Measurements from ENCODE around the gene PHF2.
A peak's percentile ranks its signal among the peaks of the same experiment; 100 is the strongest.

PHF2 gene

DNA sequence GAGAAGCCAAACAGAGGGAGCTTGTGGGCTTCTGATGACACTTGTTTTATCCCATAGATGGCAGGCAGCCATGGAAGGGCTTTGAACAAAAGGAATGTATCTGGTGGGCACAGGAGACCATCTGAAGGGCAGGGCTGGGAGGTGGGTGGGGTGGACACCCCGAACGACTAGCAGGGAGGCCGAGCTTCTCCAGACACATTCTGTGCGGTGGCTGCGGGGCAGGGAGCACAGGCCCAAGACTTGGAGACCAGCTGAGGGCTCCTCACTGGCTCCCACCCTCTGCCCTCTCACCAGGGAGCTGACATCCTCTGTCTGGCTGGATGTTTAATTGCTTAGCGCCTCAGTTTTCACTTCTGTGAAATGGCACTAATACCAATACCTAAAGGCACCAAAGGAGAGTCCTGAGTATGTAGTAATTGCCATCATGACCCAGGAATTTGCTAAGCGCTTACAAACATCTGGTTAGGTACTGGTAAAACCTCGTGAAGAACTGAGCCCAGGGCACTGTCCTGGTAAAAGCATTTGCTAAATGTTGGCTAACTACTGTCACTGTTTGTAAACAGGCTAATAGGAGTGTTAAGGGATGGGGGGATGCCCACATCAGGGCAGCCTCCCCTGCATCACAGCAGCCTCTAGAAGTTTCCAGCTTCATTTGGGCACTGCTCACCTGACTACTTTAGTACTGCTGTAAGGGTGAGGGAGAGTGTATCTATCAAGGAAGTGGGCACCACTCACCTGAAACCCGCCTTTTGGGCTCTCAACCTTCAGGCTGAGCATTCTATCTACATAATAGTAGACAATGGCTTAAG, 2.1 kb upstream of the PHF2 start:
- TF ChIP-seq, protein P1, sequence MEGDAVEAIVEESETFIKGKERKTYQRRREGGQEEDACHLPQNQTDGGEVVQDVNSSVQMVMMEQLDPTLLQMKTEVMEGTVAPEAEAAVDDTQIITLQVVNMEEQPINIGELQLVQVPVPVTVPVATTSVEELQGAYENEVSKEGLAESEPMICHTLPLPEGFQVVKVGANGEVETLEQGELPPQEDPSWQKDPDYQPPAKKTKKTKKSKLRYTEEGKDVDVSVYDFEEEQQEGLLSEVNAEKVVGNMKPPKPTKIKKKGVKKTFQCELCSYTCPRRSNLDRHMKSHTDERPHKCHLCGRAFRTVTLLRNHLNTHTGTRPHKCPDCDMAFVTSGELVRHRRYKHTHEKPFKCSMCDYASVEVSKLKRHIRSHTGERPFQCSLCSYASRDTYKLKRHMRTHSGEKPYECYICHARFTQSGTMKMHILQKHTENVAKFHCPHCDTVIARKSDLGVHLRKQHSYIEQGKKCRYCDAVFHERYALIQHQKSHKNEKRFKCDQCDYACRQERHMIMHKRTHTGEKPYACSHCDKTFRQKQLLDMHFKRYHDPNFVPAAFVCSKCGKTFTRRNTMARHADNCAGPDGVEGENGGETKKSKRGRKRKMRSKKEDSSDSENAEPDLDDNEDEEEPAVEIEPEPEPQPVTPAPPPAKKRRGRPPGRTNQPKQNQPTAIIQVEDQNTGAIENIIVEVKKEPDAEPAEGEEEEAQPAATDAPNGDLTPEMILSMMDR (conservative IDR thresholded peaks at IDR 0.05; ENCODE audit: low read length), result no peak
- H3K4me3 ChIP-seq (ENCODE audit: low read length), result no peak overlapping the region
- DNase-seq (ENCODE audit: low read depth), result no peak

DNA sequence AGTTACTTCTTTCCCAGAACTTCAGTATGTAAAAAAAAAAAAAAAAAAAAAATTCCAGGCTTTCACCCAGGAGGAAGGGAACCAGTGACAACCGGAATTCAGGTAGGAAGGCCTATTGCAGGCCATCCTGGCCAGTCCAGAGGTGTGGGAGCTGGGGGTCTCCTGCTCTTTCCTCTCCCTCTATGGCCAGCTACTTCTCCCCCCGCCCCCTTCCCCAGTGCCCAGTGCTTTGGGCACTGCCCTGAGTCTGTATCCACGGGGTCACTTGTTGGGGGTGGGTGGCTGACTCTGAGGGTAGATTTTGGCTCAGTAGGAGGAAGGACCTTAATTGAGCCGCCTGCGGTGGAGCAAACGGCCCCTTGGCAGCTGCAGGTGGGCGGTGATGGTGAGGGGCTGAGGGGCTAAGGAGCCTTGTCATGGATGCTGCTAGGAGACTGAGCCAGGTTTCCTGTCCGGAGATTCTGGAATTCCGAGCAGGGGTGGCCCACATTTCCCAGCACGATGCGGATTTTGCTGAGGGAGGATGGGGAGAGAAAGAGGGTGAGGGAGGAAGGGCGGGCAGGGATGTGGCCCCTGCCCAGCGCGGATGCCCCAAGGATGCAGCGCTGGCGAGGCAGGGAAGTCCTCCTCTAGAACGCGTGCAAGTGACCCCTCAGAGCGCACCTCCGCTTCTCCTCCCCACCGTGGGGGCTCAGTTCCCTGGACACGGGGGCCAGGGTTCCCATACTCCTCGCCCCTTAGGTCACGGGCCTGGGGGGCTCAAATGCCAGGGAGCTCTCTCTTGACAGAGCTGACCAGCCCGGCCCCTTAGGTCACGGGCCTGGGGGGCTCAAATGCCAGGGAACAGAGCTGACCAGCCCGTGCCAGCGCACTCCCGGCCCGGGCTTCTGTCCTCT, 1.2 kb upstream of the PHF2 start:
- TF ChIP-seq, protein P1 (conservative IDR thresholded peaks at IDR 0.05; ENCODE audit: low read length), result no peak
- DNase-seq (ENCODE audit: low read depth), result no peak
- peak overlapping the region; percentile 76 for H3K4me3 ChIP-seq (ENCODE audit: low read length)

DNA sequence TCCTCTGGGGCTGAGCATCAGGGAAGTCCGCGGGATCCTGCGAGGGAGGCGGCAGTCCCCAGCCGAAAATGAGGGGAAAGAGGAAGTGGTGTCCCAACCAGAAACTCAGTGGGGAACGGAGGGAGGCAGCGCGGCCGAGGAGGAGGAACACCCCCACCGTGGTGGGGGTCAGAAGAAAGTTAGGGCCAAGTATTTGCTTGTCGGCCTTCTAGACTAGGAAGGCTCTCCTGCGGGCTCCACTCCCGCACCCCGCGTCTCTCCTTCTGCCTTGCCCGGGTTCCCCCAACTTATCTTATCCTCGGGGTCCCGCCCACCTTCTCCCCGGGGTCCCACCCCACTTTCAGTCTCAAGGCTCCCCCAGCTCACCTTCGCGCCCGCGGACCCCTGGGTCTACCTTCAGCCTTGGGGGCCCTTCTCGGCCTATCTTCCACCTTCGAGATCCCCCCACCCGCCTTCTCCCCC, 557 bp upstream of the PHF2 start:
- peak overlapping the region; percentile 76 for H3K4me3 ChIP-seq (ENCODE audit: low read length)
- DNase-seq (ENCODE audit: low read depth), result peak; percentile 48
- TF ChIP-seq, protein P1 (conservative IDR thresholded peaks at IDR 0.05; ENCODE audit: low read length), result no peak

GRCh38 chr9:93577078-93577974, 942 bp downstream of the PHF2 start:
- H3K4me3 ChIP-seq (ENCODE audit: low read length), result peak overlapping the region; percentile 71
- peak; percentile 29 for DNase-seq (ENCODE audit: low read depth)
- TF ChIP-seq, protein P1 (conservative IDR thresholded peaks at IDR 0.05; ENCODE audit: low read length), result no peak

- TF ChIP-seq, protein P1 (conservative IDR thresholded peaks at IDR 0.05; ENCODE audit: low read length), result no peak
Observed at GRCh38 chr9:93577975-93578682, 1.7 kb downstream of the PHF2 start.

DNA sequence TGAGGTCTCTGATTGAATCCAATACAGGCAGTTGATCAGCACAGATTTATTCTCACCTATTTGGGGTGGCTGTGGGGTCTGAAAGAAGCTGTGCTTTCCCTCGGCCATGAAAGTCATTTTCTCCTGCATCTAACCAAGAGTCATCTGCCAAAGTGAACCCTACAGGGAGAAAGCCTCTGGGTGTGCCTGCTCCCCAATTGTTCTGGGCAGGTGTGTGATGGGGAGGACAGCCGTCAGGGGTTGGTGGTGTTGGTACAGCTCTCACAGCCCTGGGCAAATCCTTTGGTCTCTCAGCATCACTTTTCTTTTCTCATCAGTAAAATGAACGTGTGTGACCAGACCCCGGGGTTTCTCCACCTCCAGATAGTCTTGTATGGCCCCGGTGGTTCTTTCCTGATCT, 2.5 kb downstream of the PHF2 start:
- no peak for DNase-seq (ENCODE audit: low read depth)
- H3K4me3 ChIP-seq (ENCODE audit: low read length), result peak overlapping the region; percentile 5; the same call in 1 of the 2 replicates
- TF ChIP-seq, protein P1 (conservative IDR thresholded peaks at IDR 0.05; ENCODE audit: low read length), result no peak

More at GRCh38 chr9:93577975-93578682, 1.7 kb downstream of the PHF2 start:
- peak overlapping the region; percentile 71 for H3K4me3 ChIP-seq (ENCODE audit: low read length)
- no peak for DNase-seq (ENCODE audit: low read depth)
